Lower lobe of right lung (tissue), 2 donors: ENCODE data around the gene CLTC. TPM values are rescaled to one million over a fixed set of nuclear protein-coding genes. Genes with fewer than 3 reads are reported as not detected.

ENCODE experiments used
- ATAC-seq, 2 donors: fragments of 200-7000 bp; cut with Tn5 transposase; one replicate each; pipeline ENCODE4 v1.9.1; 2020 to 2022; ENCODE audit warnings: mild to moderate bottlenecking in 2 of 2, moderate library complexity in 2 of 2
- DNase-seq: peaks from one replicate; pipeline ENCODE4 v3.0.0-alpha.2; 2020
- H3K27ac ChIP-seq: fragments of 200-600 bp; one replicate; pipeline ENCODE4 v1.8.0; 2022
- H3K27me3 ChIP-seq: fragments of 200-600 bp; one replicate; pipeline ENCODE4 v1.8.0; 2022; ENCODE audit warnings: low read depth
- H3K36me3 ChIP-seq: fragments of 200-600 bp; one replicate; pipeline ENCODE4 v1.8.0; 2022; ENCODE audit warnings: mild to moderate bottlenecking
- H3K4me1 ChIP-seq: fragments of 200-600 bp; one replicate; pipeline ENCODE4 v1.8.0; 2022
- H3K4me3 ChIP-seq: fragments of 200-600 bp; one replicate; pipeline ENCODE4 v1.8.0; 2022; ENCODE audit warnings: mild to moderate bottlenecking
- H3K9me3 ChIP-seq: fragments of 200-600 bp; one replicate; pipeline ENCODE4 v1.8.0; 2022
- intact Hi-C: fragments of 100-400 bp; cut with DNase I; formaldehyde crosslinking; loops from one replicate; pipeline ENCODE4 v1.11.0; 2022
- total RNA-seq: library from RNA; stranded (reverse); fragmentation: NEBNext Ultra II Directional; extraction: Animal tissue kit (Norgen Biotek cat#: 25700); gene quantifications from one replicate; pipeline ENCODE4 v1.2.1, GENCODE V29; 2021
- TF ChIP-seq, protein P1 (sequence below): fragments of 200-600 bp; IDR thresholded peaks from one replicate; pipeline ENCODE4 v1.8.0; 2022; ENCODE audit warnings: antibody characterized with exemption, mild to moderate bottlenecking
- donor health status: DM: no; HTN: yes; CAD: no; lungs with severe emphysema.

Gene CLTC
- total RNA-seq, 1 donor from 2014 or later, result 220 TPM

- TF ChIP-seq, protein P1, sequence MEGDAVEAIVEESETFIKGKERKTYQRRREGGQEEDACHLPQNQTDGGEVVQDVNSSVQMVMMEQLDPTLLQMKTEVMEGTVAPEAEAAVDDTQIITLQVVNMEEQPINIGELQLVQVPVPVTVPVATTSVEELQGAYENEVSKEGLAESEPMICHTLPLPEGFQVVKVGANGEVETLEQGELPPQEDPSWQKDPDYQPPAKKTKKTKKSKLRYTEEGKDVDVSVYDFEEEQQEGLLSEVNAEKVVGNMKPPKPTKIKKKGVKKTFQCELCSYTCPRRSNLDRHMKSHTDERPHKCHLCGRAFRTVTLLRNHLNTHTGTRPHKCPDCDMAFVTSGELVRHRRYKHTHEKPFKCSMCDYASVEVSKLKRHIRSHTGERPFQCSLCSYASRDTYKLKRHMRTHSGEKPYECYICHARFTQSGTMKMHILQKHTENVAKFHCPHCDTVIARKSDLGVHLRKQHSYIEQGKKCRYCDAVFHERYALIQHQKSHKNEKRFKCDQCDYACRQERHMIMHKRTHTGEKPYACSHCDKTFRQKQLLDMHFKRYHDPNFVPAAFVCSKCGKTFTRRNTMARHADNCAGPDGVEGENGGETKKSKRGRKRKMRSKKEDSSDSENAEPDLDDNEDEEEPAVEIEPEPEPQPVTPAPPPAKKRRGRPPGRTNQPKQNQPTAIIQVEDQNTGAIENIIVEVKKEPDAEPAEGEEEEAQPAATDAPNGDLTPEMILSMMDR, result no peak
- intact Hi-C loops, result no loop called here
- H3K36me3 ChIP-seq, result peaks cover 73% of the 10 kb centered on the region
Measured at GRCh38 chr17:59737324-59737723, 117.6 kb downstream of the CLTC start.

GRCh38 chr17:59743842-59744241 is 124.1 kb downstream of the CLTC start:
- Histone ChIP-seq H3K27ac (no peak overlapping the region), H3K9me3 (no peaks in the 10 kb centered on the region), H3K27me3 (no peaks in the 10 kb centered on the region), H3K4me3 (no peak overlapping the region), H3K36me3 (peaks cover 25% of the 10 kb centered on the region), H3K4me1 (no peaks in the 10 kb centered on the region)
- intact Hi-C loops, result no loop called here
- DNase-seq (no peak), ATAC-seq (no peak)
- TF ChIP-seq, protein P1, result no peak

More at GRCh38 chr17:59737324-59737723, 117.6 kb downstream of the CLTC start:
- no peaks in the 10 kb centered on the region for H3K9me3 ChIP-seq
- H3K4me3 ChIP-seq, result no peak overlapping the region
- no peaks in the 10 kb centered on the region for H3K27me3 ChIP-seq
- no peak for DNase-seq
- H3K4me1 ChIP-seq, result no peaks in the 10 kb centered on the region
- ATAC-seq, result no peak
- no peak overlapping the region for H3K27ac ChIP-seq

- Histone ChIP-seq H3K36me3 (peaks cover 21% of the 10 kb centered on the region), H3K4me3 (no peak overlapping the region), H3K27ac (no peak overlapping the region), H3K27me3 (no peaks in the 10 kb centered on the region), H3K9me3 (no peaks in the 10 kb centered on the region), H3K4me1 (no peaks in the 10 kb centered on the region)
- no peak for DNase-seq
- no peak for ATAC-seq
- TF ChIP-seq, protein P1, result no peak
- intact Hi-C loops, result no loop called here
Measured at GRCh38 chr17:59745040-59745439, 125.3 kb downstream of the CLTC start.

Other genes starting within 250 kb of the CLTC start
- gene DHX40, start 54.3 kb upstream of the CLTC start, total RNA-seq, result 32.3 TPM
- gene PTRH2, start 87.5 kb downstream of the CLTC start, total RNA-seq, result 16.7 TPM
- gene VMP1, start 87.8 kb downstream of the CLTC start, total RNA-seq, result 176 TPM